ENCODE results near the gene SFTPB.

Gene SFTPB

DNA sequence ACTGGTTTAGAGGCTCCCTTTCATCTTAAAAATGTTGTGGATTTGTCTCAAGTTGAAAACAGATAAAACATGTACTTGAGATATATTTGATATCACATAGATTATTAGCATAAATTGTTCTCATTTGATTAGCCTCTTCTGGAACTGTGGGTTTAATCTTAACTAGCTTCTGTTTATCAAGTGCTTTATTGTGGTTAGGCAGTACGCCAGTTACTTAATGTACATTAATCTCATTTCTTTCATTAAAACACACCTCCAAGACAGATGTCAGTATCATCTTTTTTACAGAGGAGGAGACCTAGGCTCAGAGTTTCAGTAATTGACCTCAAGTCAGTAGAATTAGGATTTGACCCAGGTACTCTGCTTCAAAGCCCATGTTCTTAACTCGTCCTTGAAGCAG lies 21.8 kb downstream of the SFTPB start:
- TF ChIP-seq, protein P1, sequence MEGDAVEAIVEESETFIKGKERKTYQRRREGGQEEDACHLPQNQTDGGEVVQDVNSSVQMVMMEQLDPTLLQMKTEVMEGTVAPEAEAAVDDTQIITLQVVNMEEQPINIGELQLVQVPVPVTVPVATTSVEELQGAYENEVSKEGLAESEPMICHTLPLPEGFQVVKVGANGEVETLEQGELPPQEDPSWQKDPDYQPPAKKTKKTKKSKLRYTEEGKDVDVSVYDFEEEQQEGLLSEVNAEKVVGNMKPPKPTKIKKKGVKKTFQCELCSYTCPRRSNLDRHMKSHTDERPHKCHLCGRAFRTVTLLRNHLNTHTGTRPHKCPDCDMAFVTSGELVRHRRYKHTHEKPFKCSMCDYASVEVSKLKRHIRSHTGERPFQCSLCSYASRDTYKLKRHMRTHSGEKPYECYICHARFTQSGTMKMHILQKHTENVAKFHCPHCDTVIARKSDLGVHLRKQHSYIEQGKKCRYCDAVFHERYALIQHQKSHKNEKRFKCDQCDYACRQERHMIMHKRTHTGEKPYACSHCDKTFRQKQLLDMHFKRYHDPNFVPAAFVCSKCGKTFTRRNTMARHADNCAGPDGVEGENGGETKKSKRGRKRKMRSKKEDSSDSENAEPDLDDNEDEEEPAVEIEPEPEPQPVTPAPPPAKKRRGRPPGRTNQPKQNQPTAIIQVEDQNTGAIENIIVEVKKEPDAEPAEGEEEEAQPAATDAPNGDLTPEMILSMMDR (IDR thresholded peaks at IDR 0.05) = no peak

DNA sequence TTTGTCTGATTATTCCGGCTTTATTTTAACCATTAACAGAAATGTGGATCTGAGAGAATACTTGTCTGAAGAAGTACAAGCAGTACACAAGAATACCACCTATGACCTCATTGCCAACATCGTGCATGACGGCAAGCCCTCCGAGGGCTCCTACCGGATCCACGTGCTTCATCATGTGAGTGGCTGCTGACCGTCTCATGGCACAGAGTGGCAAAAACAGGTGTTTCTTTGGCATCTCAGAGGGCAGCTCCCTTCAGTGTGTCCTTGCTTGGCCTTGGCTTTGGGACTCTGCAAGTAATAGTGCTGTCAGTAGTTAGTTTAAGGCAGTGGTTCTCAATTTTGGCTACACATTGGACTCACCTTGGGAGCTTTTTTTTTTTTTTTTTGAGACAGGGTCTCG lies 23.1 kb downstream of the SFTPB start:
- TF ChIP-seq, protein P1 (IDR thresholded peaks at IDR 0.05) = no peak

DNA sequence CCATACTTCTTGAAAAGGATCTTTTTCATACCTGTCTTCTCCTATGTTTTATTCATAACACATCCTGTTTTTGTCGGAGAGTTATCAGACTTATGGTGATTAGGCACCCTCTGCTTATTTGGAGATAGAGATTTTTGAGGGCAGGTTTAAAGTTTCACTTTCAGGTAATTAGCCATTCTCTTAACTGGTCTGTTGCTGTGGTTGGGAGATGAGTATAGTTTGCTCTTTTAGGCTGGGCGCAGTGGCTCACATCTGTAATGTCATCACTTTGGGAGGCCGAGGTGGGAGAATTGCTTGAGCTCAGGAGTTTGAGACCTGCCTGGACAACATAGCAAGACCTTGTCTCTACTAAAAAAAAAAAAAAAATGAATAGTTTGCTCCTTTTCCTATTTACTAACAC lies 25.3 kb downstream of the SFTPB start:
- TF ChIP-seq, protein P1 (IDR thresholded peaks at IDR 0.05) = no peak

DNA sequence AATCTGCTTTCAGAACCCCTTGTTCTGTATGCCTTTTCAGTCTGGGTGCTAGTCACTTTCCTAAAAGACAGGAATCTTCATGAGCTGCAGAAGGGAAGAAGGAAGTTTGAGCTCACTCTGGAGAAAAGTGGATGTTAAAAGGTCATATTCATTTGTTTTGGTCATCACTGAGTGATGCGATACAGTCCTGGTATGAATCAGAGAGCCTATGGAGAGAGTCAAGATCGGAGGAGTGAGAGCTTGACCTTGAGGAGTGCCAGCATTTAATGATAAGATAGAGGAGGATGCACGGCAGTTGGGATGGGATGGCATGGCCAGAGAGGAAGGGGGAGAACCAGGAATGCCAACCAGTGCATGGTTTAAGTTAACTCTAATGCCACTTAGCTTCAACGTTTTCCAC lies 32.4 kb downstream of the SFTPB start:
- TF ChIP-seq, protein P1 (IDR thresholded peaks at IDR 0.05) = no peak

DNA sequence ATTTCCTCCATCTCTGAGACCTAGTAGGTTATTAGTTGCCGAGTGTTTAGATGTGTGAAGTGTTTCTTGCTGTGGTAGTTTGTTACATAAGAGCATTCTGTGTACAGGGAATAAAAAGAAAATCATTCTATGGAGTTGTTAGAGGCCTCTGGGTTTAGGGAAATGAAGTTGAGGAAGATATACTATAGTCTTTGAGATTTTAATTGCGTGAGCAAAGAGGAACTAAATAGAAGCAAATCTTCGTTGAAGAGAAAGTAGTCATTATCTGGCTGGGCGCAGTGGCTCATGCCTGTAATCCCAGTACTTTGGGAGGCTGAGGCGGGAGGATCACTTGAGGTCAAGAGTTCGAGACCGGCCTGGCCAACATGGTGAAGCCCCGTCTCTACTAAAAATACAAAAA lies 33.0 kb downstream of the SFTPB start:
- TF ChIP-seq, protein P1 (IDR thresholded peaks at IDR 0.05) = no peak

DNA sequence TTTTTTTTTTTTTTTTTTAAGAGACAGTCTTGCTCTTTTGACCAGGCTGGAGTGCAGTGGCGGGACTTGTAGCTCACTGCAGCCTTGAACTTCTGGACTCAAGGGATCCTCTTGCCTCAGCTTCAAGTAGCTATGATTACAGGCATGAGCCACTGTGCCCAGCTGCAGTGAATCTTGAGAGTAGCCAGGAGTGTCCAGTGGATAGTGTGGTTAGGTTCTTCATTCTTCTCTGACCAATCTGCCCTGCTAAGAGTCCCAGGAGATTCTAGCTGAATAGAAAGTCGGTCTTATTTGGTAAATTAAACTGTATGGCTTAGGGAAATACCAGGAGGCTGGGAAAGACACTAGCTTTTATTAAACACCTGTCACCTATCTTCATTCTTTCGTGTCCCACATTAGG lies 36.7 kb downstream of the SFTPB start:
- TF ChIP-seq, protein P1 (IDR thresholded peaks at IDR 0.05) = no peak

DNA sequence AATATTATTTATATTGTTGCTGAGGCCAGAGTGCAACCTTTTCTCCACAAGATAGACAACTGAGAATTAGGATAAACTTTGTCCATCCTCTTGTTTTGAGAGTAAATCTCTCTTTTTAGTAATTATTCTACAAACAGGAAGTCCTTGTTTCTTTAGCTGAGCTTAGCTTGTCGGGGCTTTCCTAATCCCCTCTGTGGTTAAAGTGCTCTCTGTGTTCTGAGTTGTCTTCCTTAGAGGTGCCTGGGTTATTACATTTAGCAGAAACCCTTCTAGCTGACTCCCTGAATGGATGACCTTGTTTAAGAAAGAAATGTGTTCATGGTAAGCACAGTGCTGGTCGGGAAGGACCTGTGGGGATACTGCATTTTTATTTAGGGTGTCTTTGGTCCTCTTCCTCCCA lies 39.3 kb downstream of the SFTPB start:
- TF ChIP-seq, protein P1 (IDR thresholded peaks at IDR 0.05) = no peak

DNA sequence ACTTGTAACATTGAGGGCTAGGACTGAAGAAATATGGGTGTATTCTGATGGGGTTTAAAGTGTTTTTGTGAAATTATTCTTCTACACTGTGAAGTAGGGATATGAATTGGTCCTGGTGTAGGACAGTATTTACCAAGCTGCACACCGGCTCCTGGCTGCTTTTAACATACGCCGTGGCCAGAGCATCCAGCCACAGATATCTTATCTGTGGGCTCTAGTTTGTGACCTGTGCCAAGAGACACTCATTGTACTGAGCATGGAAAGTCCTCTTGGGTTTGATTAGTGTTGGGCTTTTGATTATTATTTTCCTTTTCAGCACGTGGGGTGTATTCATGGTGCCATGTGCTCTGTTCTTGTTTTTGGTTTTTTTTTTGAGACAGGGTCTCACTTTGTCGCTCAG lies 44.0 kb downstream of the SFTPB start:
- TF ChIP-seq, protein P1 (IDR thresholded peaks at IDR 0.05) = no peak

All from LNCAP (cell line).